Pancreas (tissue), 10 donors: ENCODE measurements around the gene MYCN. TPM values are rescaled to one million over a fixed set of nuclear protein-coding genes. Genes with fewer than 3 reads are reported as not detected.

Experiments used
- ATAC-seq, 4 donors: fragments of 200-7000 bp; cut with Tn5 transposase; one replicate each; pipeline versions ENCODE4 v1.8.0 to v1.9.1; 2020; ENCODE audit warnings: mild to moderate bottlenecking in 4 of 4, moderate library complexity in 4 of 4
- DNase-seq, 6 donors: peaks; one replicate each; pipeline ENCODE4 v3.0.0-alpha.2; 2020
- FAIRE-seq: peaks from 2 replicates; lab custom pipeline; 2012; peaks lifted over from hg19 to GRCh38; lab: Jason Lieb, UNC
- H3K27ac ChIP-seq, 4 donors: fragments of 200-600 bp; sonication (generic); 1 replicate in 3 of 4; 2 replicates in 1 of 4; pipeline versions ENCODE4 v1.5.0 to v1.8.0; 2020
- H3K27me3 ChIP-seq, 4 donors: fragments of 200-600 bp; one replicate each; pipeline ENCODE4 v1.8.0; 2021
- H3K36me3 ChIP-seq, 3 donors: fragments of 200-600 bp; sonication (generic) in 1 of 3; one replicate each; pipeline versions ENCODE4 v1.5.0 to v1.8.0; 2020 to 2021
- H3K4me1 ChIP-seq, 3 donors: fragments of 200-600 bp; one replicate each; pipeline ENCODE4 v1.8.0; 2021
- H3K4me3 ChIP-seq, 4 donors: fragments of 200-600 bp; sonication (generic) in 2 of 4; one replicate each; pipeline versions ENCODE4 v1.5.0 to v1.8.0; 2020 to 2021
- H3K9me3 ChIP-seq, 4 donors: fragments of 200-600 bp; one replicate each; pipeline ENCODE4 v1.8.0; 2021
- CTCF ChIP-seq, 4 donors: fragments of 200-600 bp; sonication (generic) in 3 of 4; IDR thresholded peaks; one replicate each; pipeline versions ENCODE4 v1.5.0 to v1.8.0; 2021; ENCODE audit warnings: antibody characterized with exemption in 4 of 4
- WGBS, 2 donors: extraction: QIAGEN DNeasy Blood & Tissue Kit; methylation state at CpG; one replicate each; pipeline ENCODE4 v1.1.7; 2013; 5-methylcytosine and 5-hydroxymethylcytosine counted together
- intact Hi-C, 3 donors: fragments of 100-400 bp; cut with DNase I; formaldehyde crosslinking; loops; one replicate each; pipeline versions ENCODE4 v1.11.1 to v1.14.2; 2022
- polyA plus RNA-seq, 2 donors: library from polyadenylated mRNA; stranded (reverse); fragments of 200-250 nt; gene quantifications; one replicate each; pipeline ENCODE4 v1.2.3, GENCODE V29; 2013
- total RNA-seq, 6 donors: library from RNA; stranded (reverse); fragmentation: NEBNext Ultra II Directional in 4 of 6; extraction: Animal tissue kit (Norgen Biotek cat#: 25700) in 4 of 6; gene quantifications; one replicate each; pipeline versions ENCODE4 v1.2.1 to v1.2.4, GENCODE V29; 2021 to 2023
- donor health status: healthy with polysubstance abuse.
- donor health status: DM: no; HTN: no; CAD: no; lungs with moderate emphysema.
- donor health status: DM: no; HTN: no; CAD: no.
- donor health status: control.
- donor health status: control.
- donor health status: Bipolar disorder and iron deficiency.
- donor health status: DM: yes; HTN: yes; CAD: no.
- donor health status: DM: no; HTN: no; CAD: no.
- donor health status: DM: no; HTN: no; CAD: no.
- donor health status: DM: yes; HTN: yes; CAD: no.

The MYCN gene
- total and polyA plus RNA-seq, 8 donors = 0.09 to 0.75 (median 0.17) TPM

GRCh38 chr2:15942711-15943345, 2.5 kb downstream of the MYCN start:
- no peak for TF ChIP-seq CTCF (IDR thresholded peaks at IDR 0.05)
- FAIRE-seq = no peak
- WGBS, 2 donors = 13 to 16% methylated on average over 34 of the region's 34 CpGs
- intact Hi-C loops = loop anchor here in 1 of 3 donors (5.0 kb wide), 1 partner anchor 339 kb away; no protein-coding TSS in a partner anchor
- no peaks in the 10 kb centered on the region for H3K9me3 ChIP-seq
- H3K4me3 ChIP-seq = peak overlapping the region in 2 of 4 donors; percentile 17 to 29
- H3K27me3 ChIP-seq = peaks cover 0 to 19% (median 0%) of the 10 kb centered on the region in 4 donors
- H3K4me1 ChIP-seq = peaks cover 0 to 16% (median 4%) of the 10 kb centered on the region in 3 donors
- H3K27ac ChIP-seq = no peak overlapping the region
- ATAC-seq = no peak
- DNase-seq = no peak
- no peaks in the 10 kb centered on the region for H3K36me3 ChIP-seq

- no peak overlapping the region for H3K4me3 ChIP-seq
- DNase-seq (no peak), FAIRE-seq (no peak), ATAC-seq (peak in 1 of 4 donors; percentile 6)
- H3K4me1 ChIP-seq = peaks cover 0 to 16% (median 4%) of the 10 kb centered on the region in 3 donors
- no peaks in the 10 kb centered on the region for H3K9me3 ChIP-seq
- no peaks in the 10 kb centered on the region for H3K36me3 ChIP-seq
- 21 to 22% methylated on average over 12 of the region's 12 CpGs for WGBS, 2 donors
- no peak for TF ChIP-seq CTCF (IDR thresholded peaks at IDR 0.05)
- peaks cover 0 to 19% (median 0%) of the 10 kb centered on the region in 4 donors for H3K27me3 ChIP-seq
- H3K27ac ChIP-seq = no peak overlapping the region
- intact Hi-C loops = loop anchor here in 1 of 3 donors (5.0 kb wide), 1 partner anchor 339 kb away; no protein-coding TSS in a partner anchor
Observed at GRCh38 chr2:15943378-15944280, 3.3 kb downstream of the MYCN start.

DNA sequence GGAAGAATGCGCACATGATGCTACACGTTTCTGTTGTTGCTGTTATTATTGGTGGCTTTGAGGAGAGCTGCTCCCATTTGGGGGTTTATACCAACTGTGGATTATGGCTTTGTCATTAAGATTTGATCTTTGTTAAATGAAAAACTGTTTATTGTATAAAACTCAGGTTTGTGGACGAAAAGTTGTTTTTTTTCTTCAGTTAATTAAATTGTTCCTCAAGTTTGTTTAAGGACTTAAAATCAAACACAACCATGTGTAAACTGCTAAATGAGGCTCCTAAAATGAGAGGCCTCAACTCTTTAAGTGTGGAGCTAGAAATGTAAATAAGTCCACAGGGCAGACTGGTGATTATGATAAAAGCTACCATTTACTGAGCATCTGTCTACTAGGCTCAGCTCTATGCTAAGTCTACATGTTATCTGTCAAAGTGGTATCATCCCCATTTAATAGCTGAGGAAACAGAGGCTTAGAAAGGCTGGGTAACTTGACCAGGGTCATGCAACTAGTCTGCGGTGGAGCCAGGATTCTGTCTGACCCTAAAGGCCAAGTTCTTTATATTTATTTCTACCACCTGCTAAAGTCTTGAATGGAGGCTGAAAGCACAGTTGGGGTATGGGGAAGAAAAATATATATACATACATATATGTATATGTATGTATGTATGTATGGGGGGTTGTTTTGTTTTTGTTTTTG, 4.1 kb downstream of the MYCN start:
- 76 to 81% methylated on average over 4 of the region's 4 CpGs for WGBS, 2 donors
- no peak for DNase-seq
- ATAC-seq = no peak
- intact Hi-C loops = loop anchor here in 1 of 3 donors (5.0 kb wide), 1 partner anchor 338 kb away; no protein-coding TSS in a partner anchor
- H3K9me3 ChIP-seq = no peaks in the 10 kb centered on the region
- H3K27ac ChIP-seq = no peak overlapping the region
- H3K36me3 ChIP-seq = no peaks in the 10 kb centered on the region
- peaks cover 0 to 16% (median 4%) of the 10 kb centered on the region in 3 donors for H3K4me1 ChIP-seq
- no peak for FAIRE-seq
- no peak overlapping the region for H3K4me3 ChIP-seq
- TF ChIP-seq CTCF (IDR thresholded peaks at IDR 0.05) = no peak
- peaks cover 0 to 16% (median 0%) of the 10 kb centered on the region in 4 donors for H3K27me3 ChIP-seq

DNA sequence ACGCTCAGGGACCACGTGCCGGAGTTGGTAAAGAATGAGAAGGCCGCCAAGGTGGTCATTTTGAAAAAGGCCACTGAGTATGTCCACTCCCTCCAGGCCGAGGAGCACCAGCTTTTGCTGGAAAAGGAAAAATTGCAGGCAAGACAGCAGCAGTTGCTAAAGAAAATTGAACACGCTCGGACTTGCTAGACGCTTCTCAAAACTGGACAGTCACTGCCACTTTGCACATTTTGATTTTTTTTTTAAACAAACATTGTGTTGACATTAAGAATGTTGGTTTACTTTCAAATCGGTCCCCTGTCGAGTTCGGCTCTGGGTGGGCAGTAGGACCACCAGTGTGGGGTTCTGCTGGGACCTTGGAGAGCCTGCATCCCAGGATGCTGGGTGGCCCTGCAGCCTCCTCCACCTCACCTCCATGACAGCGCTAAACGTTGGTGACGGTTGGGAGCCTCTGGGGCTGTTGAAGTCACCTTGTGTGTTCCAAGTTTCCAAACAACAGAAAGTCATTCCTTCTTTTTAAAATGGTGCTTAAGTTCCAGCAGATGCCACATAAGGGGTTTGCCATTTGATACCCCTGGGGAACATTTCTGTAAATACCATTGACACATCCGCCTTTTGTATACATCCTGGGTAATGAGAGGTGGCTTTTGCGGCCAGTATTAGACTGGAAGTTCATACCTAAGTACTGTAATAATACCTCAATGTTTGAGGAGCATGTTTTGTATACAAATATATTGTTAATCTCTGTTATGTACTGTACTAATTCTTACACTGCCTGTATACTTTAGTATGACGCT, 5.8 kb downstream of the MYCN start:
- DNase-seq = no peak
- TF ChIP-seq CTCF (IDR thresholded peaks at IDR 0.05) = no peak
- Histone ChIP-seq H3K36me3 (no peaks in the 10 kb centered on the region), H3K9me3 (no peaks in the 10 kb centered on the region), H3K4me3 (no peak overlapping the region), H3K4me1 (peaks cover 0 to 4% (median 4%) of the 10 kb centered on the region in 3 donors), H3K27me3 (peaks cover 0 to 5% (median 0%) of the 10 kb centered on the region in 4 donors), H3K27ac (no peak overlapping the region)
- FAIRE-seq = no peak
- 70 to 76% methylated on average over 17 of the region's 17 CpGs for WGBS, 2 donors
- intact Hi-C loops = no loop called here
- ATAC-seq = no peak
